GM12874 (cell line): ENCODE results near the gene KLF15.

Experiments used
- TF ChIP-seq, protein P1 (sequence below): IDR thresholded peaks from 2 replicates; pipeline ENCODE4 v1.5.1; 2011; ENCODE audit warnings: low read depth, mild to moderate bottlenecking, control low read depth, low read length, moderate library complexity; ENCODE audit not compliant: insufficient read depth

The KLF15 gene

DNA sequence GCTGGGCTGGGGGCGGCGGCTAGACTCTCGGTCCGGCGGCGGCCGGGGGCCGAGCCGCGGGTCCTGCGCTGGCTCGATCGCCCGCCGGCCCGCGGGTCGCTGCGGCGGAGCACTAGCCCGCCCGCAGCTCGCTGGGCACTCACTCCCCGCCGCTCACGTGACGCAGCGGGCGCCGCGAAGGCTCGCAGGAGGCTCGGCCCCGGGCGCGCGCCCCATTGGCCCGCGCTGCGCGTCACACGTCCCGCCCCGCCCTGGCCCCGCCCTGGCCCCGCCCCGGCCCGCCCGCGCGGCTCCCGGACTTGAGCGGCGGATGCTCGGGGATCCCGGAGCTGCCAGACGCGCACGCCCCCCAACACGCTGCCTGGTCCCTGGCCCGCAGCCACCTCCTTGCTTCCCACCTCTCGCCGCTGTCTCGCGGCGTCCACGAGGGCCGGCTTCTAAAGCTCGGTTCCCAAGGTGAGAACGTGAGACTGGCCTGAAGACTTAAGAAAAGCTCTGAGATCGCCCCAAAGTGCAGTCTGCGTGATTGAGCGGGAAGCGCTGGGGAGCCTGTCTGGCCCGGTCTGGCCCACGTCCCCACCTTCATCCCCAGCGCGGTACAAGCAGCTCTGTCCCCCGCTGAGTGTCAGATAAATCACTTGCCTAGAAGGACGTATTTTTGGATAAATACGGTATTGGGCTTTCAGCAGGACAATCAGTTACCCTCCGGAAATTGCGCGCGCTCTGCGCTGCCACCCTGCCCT, at the start of gene KLF15:
TSS of gene KLF15 (minus strand) at position 114 of the 743 bp plus-strand sequence. CDS start 4,486 bp downstream, outside the sequence.
- TF ChIP-seq, protein P1, sequence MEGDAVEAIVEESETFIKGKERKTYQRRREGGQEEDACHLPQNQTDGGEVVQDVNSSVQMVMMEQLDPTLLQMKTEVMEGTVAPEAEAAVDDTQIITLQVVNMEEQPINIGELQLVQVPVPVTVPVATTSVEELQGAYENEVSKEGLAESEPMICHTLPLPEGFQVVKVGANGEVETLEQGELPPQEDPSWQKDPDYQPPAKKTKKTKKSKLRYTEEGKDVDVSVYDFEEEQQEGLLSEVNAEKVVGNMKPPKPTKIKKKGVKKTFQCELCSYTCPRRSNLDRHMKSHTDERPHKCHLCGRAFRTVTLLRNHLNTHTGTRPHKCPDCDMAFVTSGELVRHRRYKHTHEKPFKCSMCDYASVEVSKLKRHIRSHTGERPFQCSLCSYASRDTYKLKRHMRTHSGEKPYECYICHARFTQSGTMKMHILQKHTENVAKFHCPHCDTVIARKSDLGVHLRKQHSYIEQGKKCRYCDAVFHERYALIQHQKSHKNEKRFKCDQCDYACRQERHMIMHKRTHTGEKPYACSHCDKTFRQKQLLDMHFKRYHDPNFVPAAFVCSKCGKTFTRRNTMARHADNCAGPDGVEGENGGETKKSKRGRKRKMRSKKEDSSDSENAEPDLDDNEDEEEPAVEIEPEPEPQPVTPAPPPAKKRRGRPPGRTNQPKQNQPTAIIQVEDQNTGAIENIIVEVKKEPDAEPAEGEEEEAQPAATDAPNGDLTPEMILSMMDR = no peak

DNA sequence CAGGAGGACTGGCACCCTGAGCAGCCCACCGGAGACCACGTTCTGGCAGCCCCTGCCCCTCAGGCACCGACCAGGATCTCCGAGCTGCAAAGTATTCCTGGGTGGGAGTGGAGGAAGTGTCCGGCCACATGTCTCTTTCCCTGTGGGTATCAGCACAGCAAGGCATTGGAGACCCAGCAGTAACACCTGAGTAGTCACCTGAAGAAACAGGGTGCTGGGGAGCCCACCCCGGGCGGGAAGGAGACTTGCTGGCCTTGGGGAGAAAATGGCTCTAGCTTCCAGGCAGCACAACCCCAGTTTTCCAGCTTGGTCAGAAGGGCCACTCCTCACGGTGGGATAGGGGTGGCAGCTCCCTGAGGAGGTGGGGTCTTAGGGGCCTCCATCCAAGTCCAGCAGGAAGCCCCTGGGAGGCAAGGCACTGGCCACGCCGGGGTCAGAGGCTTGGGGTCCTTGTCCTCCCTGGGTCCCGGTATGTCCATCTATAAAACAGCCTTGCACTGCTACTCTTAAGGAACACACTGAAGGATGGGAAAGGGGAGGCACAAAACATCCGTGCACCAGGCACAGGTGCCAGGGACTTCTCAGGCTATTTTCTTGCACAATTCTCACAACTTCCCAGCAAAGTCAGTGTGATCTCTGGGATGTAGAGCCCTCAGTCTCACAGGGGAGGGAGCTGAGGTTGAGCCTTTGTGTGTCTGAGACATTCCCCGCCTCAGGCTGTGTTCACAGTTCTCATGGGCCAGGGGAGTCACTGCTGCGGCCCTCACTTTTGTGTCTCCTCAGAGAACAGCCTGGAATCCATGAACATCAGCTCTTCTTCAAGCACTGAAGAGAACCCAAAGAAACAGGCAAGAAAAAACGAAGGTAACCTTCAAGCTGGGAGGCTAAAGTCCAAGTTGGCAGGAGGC, 49.4 kb upstream of the KLF15 start:
- TF ChIP-seq, protein P1 = no peak

DNA sequence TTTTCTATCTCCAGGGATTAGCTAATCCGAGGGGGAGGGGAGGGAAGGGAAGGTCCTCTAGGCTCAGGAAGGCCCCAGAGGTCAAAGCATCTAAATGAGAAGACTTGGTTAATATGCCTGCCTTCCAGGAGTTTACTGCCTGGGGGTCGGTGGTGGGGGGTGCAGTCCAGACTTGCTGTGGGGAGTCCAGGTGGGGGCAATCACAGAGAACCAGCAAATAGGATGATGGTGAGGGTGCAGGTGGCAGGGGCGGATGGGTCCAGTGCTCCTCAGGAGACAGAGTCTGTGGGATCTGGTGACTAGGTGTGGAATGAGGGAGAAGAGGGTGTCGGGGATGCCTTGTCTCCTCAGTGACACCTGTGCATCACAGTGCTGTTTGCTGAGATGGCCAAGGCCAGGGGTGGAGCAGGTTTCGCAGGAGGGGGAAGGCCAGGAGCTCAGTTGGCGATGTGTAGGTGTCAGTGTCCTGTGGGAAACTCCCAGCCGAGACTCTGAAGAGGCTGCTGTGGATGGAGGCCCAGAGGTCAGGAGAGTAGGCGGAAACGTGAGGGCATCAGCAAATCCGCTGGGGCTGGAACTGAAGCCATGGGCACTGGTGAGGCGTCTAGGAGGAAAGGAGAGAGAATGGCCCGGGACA, 45.6 kb upstream of the KLF15 start:
- TF ChIP-seq, protein P1 = no peak

DNA sequence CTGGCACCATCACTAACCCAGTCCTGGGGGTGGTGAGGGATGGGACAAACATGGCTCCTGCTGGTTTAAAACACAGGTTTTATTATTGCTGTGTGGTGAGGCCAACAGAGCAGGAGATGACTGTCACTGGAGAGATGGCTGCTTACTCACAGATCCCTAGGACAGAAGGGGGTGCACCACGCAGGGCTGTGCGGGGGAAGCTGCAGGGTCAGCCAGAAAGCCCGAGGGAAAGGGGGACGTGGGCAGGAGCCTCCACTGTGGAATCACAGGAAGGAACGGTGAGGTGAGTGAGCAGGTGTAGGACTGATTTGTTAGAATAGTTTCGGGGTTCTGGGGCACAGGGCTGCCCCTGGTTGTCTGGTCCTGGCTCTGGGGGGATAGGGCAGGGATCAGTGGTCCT, 45.0 kb upstream of the KLF15 start:
- TF ChIP-seq, protein P1 = no peak

DNA sequence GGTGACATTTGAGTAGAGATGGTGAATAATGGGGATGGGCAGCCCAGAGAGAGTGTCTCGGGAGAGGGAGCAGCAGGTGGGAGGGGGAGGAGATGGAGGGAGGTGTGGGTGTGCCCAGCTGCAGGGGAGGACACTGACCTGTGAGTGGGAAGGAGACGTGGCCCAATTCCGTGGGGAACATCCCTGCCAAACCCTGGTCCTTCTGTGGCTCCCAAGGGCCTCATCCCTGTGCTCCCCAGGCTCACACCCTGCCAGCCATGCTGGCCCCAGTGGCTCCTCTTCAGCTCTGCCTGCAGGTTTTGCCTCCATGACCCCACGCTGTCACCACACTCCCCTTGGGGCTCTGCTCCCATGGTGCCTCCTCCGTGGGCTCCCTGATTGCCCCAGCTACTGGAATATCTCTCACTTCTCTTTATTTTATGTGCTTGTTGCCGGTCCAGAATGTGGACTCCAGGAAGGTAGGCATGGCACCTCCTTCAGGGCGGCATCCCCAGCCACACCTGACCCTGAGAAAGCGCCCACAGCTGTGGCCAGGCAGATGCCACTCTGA, 44.5 kb upstream of the KLF15 start:
- TF ChIP-seq, protein P1 = no peak

DNA sequence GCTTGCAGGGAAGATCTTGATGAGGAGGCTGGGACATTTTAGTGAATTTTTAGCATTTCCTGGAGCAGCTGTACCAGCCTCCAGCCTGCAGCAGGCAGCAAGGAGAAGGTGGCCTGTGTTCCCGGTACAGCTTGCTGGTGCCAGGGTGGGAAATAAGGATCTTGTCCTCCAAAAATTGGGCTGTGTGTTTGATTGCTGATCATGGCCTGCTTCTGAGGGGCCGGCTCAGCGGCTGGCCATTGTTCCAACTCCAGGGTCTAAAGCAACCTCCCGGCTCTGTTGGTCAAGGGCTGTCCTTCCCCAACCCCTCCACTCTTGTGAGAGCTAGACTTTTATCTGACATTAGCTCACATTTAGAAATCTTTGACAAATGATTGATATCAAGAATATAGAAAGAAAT, 42.5 kb upstream of the KLF15 start:
- TF ChIP-seq, protein P1 = no peak

DNA sequence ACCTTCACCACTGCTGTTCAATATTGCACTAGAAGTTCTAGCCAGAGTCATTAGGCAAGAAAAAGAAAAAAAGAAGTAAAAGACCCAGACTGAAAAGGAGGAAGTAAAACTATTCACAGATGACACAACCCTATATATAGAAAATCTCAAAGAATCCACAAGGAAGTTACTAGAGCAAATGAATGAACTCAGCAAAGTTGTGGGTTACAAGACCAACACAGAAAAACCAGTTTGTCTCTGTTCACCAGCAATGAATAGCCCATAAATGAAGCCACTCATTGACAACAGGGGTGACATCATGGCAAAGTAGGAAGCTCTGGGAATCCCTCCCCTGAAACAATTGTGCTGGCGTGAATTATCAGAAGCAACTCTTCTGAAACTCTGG, 42.1 kb upstream of the KLF15 start:
- TF ChIP-seq, protein P1 = no peak
